ENCODE results near the gene MSANTD4.

Gene MSANTD4

DNA sequence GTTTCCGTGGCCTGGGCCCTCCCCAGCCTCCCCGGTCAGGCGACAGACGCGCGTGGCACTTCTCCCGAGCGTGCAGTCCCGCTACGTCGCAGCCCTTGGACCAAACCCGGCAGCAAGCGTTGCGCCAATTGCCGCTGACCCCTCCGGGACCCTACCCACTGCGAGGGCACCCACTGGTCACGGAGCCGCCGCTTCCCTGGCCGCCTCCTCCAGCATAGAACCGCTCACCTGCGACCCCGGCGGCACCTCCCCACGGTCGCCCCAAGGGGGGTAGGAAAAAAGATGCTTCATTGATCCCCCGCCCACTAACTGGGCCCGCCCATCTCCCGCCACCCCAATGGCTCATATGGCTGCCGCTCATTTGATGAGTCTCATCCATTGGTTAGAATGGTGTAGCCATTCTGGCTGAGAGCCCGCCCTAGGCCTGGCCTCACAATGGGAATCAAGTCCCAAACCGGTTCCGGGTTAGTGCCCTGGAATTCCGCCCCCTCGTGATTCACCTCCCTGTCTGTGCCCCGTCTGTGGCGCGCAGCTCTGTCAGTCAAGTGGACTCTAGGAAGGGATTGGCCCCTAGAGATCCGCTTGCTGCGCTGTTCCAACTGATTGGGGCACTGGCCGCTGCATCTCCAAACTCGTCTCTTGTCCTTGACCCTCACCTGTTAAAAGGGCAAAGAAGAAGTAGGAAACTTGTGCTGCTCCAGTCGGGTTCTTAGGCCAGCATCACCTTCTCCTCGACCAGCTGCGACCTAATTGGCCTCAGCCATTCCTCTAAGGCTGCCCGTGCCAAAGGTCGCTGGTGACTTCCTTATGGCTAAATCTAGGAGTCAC lies at the start of gene MSANTD4:
Gene MSANTD4 (minus strand): TSS at position 274 of the 828 bp plus-strand sequence. CDS start 11,323 bp downstream, outside the sequence.
- TF ChIP-seq, protein P1, sequence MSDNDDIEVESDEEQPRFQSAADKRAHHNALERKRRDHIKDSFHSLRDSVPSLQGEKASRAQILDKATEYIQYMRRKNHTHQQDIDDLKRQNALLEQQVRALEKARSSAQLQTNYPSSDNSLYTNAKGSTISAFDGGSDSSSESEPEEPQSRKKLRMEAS (IDR thresholded peaks at IDR 0.05): 0 out of 2 replicates have a peak, but pooled peaks have one; percentile 16
- 0 out of 2 replicates have a peak, but pooled peaks have one; percentile 41 for TF ChIP-seq TCF12 (IDR thresholded peaks at IDR 0.05; ENCODE audit: low read depth)
- peak; percentile 60; the same call in 1 of the 2 replicates for TF ChIP-seq CREB1 (IDR thresholded peaks at IDR 0.05; ENCODE audit: low read depth)
- TF ChIP-seq, protein P2, sequence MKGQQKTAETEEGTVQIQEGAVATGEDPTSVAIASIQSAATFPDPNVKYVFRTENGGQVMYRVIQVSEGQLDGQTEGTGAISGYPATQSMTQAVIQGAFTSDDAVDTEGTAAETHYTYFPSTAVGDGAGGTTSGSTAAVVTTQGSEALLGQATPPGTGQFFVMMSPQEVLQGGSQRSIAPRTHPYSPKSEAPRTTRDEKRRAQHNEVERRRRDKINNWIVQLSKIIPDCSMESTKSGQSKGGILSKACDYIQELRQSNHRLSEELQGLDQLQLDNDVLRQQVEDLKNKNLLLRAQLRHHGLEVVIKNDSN (IDR thresholded peaks at IDR 0.05): peak; percentile 60
- TF ChIP-seq NFIC (IDR thresholded peaks at IDR 0.05): no peak
- TF ChIP-seq RAD21 (IDR thresholded peaks at IDR 0.05; ENCODE audit: low read depth): no peak
- TF ChIP-seq, protein P3, sequence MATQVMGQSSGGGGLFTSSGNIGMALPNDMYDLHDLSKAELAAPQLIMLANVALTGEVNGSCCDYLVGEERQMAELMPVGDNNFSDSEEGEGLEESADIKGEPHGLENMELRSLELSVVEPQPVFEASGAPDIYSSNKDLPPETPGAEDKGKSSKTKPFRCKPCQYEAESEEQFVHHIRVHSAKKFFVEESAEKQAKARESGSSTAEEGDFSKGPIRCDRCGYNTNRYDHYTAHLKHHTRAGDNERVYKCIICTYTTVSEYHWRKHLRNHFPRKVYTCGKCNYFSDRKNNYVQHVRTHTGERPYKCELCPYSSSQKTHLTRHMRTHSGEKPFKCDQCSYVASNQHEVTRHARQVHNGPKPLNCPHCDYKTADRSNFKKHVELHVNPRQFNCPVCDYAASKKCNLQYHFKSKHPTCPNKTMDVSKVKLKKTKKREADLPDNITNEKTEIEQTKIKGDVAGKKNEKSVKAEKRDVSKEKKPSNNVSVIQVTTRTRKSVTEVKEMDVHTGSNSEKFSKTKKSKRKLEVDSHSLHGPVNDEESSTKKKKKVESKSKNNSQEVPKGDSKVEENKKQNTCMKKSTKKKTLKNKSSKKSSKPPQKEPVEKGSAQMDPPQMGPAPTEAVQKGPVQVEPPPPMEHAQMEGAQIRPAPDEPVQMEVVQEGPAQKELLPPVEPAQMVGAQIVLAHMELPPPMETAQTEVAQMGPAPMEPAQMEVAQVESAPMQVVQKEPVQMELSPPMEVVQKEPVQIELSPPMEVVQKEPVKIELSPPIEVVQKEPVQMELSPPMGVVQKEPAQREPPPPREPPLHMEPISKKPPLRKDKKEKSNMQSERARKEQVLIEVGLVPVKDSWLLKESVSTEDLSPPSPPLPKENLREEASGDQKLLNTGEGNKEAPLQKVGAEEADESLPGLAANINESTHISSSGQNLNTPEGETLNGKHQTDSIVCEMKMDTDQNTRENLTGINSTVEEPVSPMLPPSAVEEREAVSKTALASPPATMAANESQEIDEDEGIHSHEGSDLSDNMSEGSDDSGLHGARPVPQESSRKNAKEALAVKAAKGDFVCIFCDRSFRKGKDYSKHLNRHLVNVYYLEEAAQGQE (IDR thresholded peaks at IDR 0.05; ENCODE audit: low read depth): no peak
- peak; percentile 8 for TF ChIP-seq TAF1 (IDR thresholded peaks at IDR 0.05; ENCODE audit: low read depth)
- TF ChIP-seq EGR1 (IDR thresholded peaks at IDR 0.05): no peak
- 0 out of 2 replicates have a peak, but pooled peaks have one; percentile 29 for TF ChIP-seq YY1 (IDR thresholded peaks at IDR 0.05; ENCODE audit: low read depth)
- peak; percentile 88 for TF ChIP-seq TEAD4 (IDR thresholded peaks at IDR 0.05)

DNA sequence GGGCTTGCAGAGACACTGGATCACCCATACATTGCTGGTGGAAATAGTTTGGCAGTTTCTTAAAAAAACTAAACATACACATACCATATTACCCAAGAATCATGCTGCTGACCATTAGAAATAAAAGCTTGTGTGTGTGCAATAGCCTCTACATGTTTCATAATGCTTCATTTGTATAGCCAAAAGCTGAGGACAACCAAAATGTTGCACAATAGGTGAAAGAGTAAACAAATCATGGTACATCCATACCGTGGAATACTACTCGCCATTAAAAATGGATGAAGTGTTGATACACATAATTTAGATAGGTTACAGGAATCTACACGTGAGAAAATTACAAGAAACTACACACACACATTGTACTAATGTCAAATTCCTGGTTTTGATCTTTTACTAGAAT lies 48.6 kb upstream of the MSANTD4 start:
- no peak for TF ChIP-seq TEAD4 (IDR thresholded peaks at IDR 0.05)
- no peak for TF ChIP-seq RAD21 (IDR thresholded peaks at IDR 0.05; ENCODE audit: low read depth)
- TF ChIP-seq, protein P1 (IDR thresholded peaks at IDR 0.05): no peak
- TF ChIP-seq ZBTB7A (IDR thresholded peaks at IDR 0.05; ENCODE audit: low read depth): no peak
- no peak for TF ChIP-seq TAF1 (IDR thresholded peaks at IDR 0.05; ENCODE audit: low read depth)
- TF ChIP-seq EGR1 (IDR thresholded peaks at IDR 0.05): no peak
- TF ChIP-seq CREB1 (IDR thresholded peaks at IDR 0.05; ENCODE audit: low read depth): no peak
- TF ChIP-seq NFIC (IDR thresholded peaks at IDR 0.05): no peak
- TF ChIP-seq, protein P2 (IDR thresholded peaks at IDR 0.05): no peak
- TF ChIP-seq YY1 (IDR thresholded peaks at IDR 0.05; ENCODE audit: low read depth): no peak
- no peak for TF ChIP-seq FOXM1 (IDR thresholded peaks at IDR 0.05; ENCODE audit: borderline replicate concordance, low read depth)
- TF ChIP-seq, protein P3 (IDR thresholded peaks at IDR 0.05; ENCODE audit: low read depth): no peak

DNA sequence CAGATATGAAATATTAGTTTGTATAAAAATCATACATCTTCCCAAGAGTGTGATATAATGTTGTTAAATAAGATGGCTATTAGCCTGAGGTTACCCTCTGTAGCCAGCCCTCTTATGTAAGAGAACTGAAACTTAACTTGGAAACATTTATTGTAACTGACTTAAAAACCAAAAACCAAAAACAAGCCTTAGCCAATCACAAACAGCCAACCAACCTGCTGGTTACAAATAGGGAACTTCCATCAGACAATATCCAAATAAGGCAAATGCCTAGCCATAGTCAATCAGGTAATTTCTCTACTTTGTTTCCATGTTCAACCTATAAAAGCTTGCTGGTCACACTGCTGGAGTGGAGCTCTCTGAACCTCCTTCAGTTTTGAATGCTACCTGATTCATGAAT lies 41.0 kb upstream of the MSANTD4 start:
- TF ChIP-seq TEAD4 (IDR thresholded peaks at IDR 0.05) (no peak), CREB1 (IDR thresholded peaks at IDR 0.05; ENCODE audit: low read depth) (no peak), EGR1 (IDR thresholded peaks at IDR 0.05) (no peak), YY1 (IDR thresholded peaks at IDR 0.05; ENCODE audit: low read depth) (no peak)
- TF ChIP-seq, protein P1 (IDR thresholded peaks at IDR 0.05): no peak

DNA sequence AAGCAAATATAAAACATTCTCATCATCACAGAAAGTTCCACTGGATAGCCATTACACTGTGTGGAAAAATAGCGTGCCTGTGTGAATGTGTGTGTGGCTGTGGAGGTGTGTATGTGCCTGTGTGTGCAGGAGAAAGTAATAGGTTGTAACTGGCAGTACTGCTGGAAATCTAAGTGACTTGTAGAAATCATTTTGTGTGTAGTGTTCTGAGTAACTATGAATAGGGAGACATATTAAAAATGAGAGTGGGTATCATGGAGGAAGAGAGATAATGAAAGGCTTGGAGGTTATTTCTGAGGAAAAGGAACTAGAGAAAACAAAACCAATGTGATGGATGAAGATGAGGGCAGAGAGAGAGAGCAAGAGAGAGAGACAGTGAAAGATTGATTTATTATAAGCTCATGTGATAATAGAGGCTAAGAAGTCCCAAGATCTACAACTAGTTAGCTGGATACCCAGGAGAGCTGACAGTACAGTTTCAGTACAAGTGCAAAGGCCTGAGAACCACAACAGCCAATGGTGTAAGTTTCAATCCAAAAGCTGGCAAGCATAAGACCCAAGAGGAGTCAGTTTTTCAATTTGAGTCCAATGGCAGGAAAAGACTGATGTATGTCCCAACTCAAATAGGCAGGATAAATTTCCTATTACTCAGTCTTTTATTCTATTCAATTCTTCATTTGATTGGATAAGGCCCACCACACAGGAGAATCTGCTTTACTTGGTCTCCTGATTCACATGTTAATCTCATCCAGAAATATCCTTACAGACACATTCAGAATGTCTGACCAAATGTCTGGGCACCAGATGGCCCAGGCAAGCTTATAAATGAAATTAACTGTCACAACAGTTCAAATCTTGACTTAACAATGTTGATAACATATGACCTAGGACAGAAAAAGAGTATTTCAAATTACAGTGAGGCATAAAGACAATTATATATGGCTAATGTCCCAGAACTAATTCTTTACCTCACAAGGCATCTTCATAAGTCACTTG lies 40.2 kb upstream of the MSANTD4 start:
- TF ChIP-seq, protein P3 (IDR thresholded peaks at IDR 0.05; ENCODE audit: low read depth): no peak
- TF ChIP-seq ZBTB7A (IDR thresholded peaks at IDR 0.05; ENCODE audit: low read depth) (no peak), RAD21 (IDR thresholded peaks at IDR 0.05; ENCODE audit: low read depth) (no peak), CREB1 (IDR thresholded peaks at IDR 0.05; ENCODE audit: low read depth) (no peak), CEBPB (IDR thresholded peaks at IDR 0.05) (no peak), TCF12 (IDR thresholded peaks at IDR 0.05; ENCODE audit: low read depth) (no peak), TEAD4 (IDR thresholded peaks at IDR 0.05) (no peak), FOXM1 (IDR thresholded peaks at IDR 0.05; ENCODE audit: borderline replicate concordance, low read depth) (no peak), EP300 (IDR thresholded peaks at IDR 0.05; ENCODE audit: borderline replicate concordance) (no peak), YY1 (IDR thresholded peaks at IDR 0.05; ENCODE audit: low read depth) (no peak), TAF1 (IDR thresholded peaks at IDR 0.05; ENCODE audit: low read depth) (no peak), EGR1 (IDR thresholded peaks at IDR 0.05) (no peak), NFIC (IDR thresholded peaks at IDR 0.05) (no peak)
- TF ChIP-seq, protein P1 (IDR thresholded peaks at IDR 0.05): no peak
- TF ChIP-seq, protein P2 (IDR thresholded peaks at IDR 0.05): no peak

Data from Ishikawa (cell line).